Right lobe of liver (tissue), 6 donors: ENCODE results near the gene REPS1. TPM values are rescaled to one million over a fixed set of nuclear protein-coding genes. Genes with fewer than 3 reads are reported as not detected.

Experiments used
- ATAC-seq, 4 donors: fragments of 200-7000 bp; cut with Tn5 transposase; one replicate each; pipeline ENCODE4 v1.9.1; 2020; ENCODE audit warnings: mild to moderate bottlenecking in 4 of 4, moderate library complexity in 4 of 4
- DNase-seq, 3 donors: peaks; one replicate each; pipeline ENCODE4 v3.0.0-alpha.2; 2020
- H3K27ac ChIP-seq, 3 donors: fragments of 200-600 bp; one replicate each; pipeline ENCODE4 v1.8.0; 2022
- H3K27me3 ChIP-seq, 2 donors: fragments of 200-600 bp; one replicate each; pipeline ENCODE4 v1.8.0; 2022
- H3K36me3 ChIP-seq, 4 donors: fragments of 200-600 bp; sonication (generic) in 1 of 4; one replicate each; pipeline versions ENCODE4 v1.5.1 to v1.8.0; 2017 to 2022; ENCODE audit warnings: control low read depth in 1 of 4
- H3K4me1 ChIP-seq, 4 donors: fragments of 200-600 bp; sonication (generic) in 1 of 4; one replicate each; pipeline versions ENCODE4 v1.5.1 to v1.8.0; 2017 to 2022; ENCODE audit warnings: control low read depth in 1 of 4
- H3K4me3 ChIP-seq, 3 donors: fragments of 200-600 bp; one replicate each; pipeline ENCODE4 v1.8.0; 2022
- H3K9me3 ChIP-seq, 4 donors: fragments of 200-600 bp; sonication (generic) in 1 of 4; one replicate each; pipeline versions ENCODE4 v1.5.1 to v1.8.0; 2017 to 2022; ENCODE audit warnings: control low read depth in 1 of 4
- POLR2A ChIP-seq: fragments of 450-650 bp; IDR thresholded peaks from one replicate; pipeline ENCODE4 v1.6.1; 2017; ENCODE audit warnings: antibody characterized with exemption, mild to moderate bottlenecking
- WGBS: methylation state at CpG from one replicate; pipeline ENCODE4 v1.1.6; 2018; ENCODE audit warnings: low coverage, low lambda C conversion rate; ENCODE audit not compliant: insufficient coverage; ENCODE audit errors: missing lambda C conversion rate; 5-methylcytosine and 5-hydroxymethylcytosine counted together
- intact Hi-C, 2 donors: fragments of 100-400 bp; cut with DNase I; formaldehyde crosslinking; loops; one replicate each; pipeline versions ENCODE4 v1.11.2 to v1.14.1; 2022
- total RNA-seq, 6 experiments: library from RNA; depleted of rRNA in 2 of 6; stranded (reverse); fragments of >200 nt in 2 of 6; fragmentation: NEBNext Ultra II Directional in 3 of 6; extraction: Animal tissue kit (Norgen Biotek cat#: 25700) in 3 of 6; gene quantifications; one replicate each; pipeline versions ENCODE4 v1.1.0 to v1.2.4, GENCODE V29; 2016 to 2023
- TF ChIP-seq, protein P1 (sequence below), 4 donors: fragments of 200-600 bp in 3 of 4; fragments of 450-650 bp in 1 of 4; IDR thresholded peaks; one replicate each; pipeline versions ENCODE4 v1.5.1 to v1.8.0; 2016 to 2022; ENCODE audit warnings: antibody characterized with exemption in 4 of 4, mild to moderate bottlenecking in 2 of 4
- donor health status: DM: no; HTN: yes; CAD: no.
- donor health status: DM: no; HTN: no; CAD: no.
- donor health status: DM: no; HTN: no; CAD: no.
- donor health status: DM: no; HTN: yes; CAD: no.
- donor health status: DM: no; HTN: yes; CAD: no.

Gene REPS1
- total RNA-seq, 6 experiments from 2014 or later: 17.0 to 68.0 (median 34.0) TPM

DNA sequence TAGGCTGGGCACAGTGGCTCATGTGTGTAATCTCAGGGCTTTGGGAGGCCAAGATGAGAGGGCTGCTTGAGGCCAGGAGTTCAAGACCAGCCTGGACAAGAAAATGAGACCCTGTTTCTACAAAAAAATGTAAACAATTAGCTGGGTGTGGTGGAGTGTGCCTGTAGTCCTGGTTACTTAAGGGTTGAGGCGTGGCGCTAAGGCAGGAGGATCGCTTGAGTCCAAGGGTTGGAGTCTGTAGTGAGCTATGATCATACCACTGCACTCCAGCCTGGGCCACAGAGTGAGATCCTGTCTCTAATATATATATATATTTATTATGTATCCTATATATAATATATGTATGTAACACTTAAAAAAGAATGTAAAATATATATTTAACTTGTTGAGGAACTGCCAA is 32.6 kb upstream of the REPS1 start:
- Histone ChIP-seq H3K4me3 (no peak overlapping the region), H3K27me3 (no peaks in the 10 kb centered on the region), H3K36me3 (no peaks in the 10 kb centered on the region), H3K27ac (no peak overlapping the region), H3K4me1 (peaks cover 0 to 29% (median 12%) of the 10 kb centered on the region in 4 donors), H3K9me3 (no peaks in the 10 kb centered on the region)
- 96% methylated on average over 3 of the region's 3 CpGs for WGBS
- intact Hi-C loops: no loop called here
- ATAC-seq (no peak), DNase-seq (no peak)
- no peak for TF ChIP-seq POLR2A
- TF ChIP-seq, protein P1, sequence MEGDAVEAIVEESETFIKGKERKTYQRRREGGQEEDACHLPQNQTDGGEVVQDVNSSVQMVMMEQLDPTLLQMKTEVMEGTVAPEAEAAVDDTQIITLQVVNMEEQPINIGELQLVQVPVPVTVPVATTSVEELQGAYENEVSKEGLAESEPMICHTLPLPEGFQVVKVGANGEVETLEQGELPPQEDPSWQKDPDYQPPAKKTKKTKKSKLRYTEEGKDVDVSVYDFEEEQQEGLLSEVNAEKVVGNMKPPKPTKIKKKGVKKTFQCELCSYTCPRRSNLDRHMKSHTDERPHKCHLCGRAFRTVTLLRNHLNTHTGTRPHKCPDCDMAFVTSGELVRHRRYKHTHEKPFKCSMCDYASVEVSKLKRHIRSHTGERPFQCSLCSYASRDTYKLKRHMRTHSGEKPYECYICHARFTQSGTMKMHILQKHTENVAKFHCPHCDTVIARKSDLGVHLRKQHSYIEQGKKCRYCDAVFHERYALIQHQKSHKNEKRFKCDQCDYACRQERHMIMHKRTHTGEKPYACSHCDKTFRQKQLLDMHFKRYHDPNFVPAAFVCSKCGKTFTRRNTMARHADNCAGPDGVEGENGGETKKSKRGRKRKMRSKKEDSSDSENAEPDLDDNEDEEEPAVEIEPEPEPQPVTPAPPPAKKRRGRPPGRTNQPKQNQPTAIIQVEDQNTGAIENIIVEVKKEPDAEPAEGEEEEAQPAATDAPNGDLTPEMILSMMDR (IDR thresholded peaks at IDR 0.05): no peak

DNA sequence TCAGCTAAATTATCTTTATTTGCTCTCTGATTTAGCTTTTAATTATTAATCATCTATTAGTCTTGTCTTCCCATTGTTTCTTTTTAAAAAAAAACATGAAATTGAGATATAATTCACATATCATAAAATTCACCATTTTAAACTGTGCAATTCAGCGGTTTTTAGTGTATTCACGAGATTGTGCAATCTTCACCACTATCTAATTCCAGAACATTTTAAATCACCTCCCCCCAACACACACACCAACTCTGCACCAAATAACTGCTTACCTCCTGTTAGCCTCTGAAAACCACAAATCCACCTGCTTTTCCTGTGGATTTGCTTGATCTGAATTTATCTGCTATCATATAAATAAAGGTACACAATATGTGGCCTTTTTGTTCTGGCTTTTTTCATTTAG is 31.7 kb upstream of the REPS1 start:
- Histone ChIP-seq H3K4me1 (peaks cover 0 to 35% (median 16%) of the 10 kb centered on the region in 4 donors), H3K27me3 (no peaks in the 10 kb centered on the region), H3K36me3 (no peaks in the 10 kb centered on the region), H3K9me3 (no peaks in the 10 kb centered on the region), H3K4me3 (no peak overlapping the region), H3K27ac (peak overlapping the region in 2 of 3 donors; percentile 51 to 57)
- ATAC-seq (peak; percentile 22 to 45 (median 35)), DNase-seq (no peak)
- intact Hi-C loops: no loop called here
- 32% methylated on average over 2 of the region's 2 CpGs for WGBS
- TF ChIP-seq, protein P1 (IDR thresholded peaks at IDR 0.05): no peak
- TF ChIP-seq POLR2A: no peak

DNA sequence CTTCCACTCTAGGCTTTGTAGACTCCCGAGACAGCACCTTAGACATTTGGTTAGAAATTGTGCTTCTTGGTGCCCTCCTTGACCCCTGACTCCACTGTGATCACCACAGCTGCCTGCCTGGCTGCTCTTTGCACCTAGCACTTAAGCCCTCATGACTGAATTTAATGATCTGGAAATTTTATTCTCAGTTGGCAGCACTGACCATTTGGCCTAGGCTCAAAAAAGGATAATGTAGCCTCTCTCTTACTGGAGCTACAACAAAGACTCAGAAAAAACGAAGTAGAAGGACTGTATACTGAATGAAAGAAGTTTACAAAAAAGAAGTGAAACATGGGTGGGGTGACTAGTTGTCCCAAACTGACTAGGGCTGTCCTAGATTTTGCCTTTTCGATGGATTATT is 29.2 kb upstream of the REPS1 start:
- H3K4me1 ChIP-seq: peaks cover 0 to 56% (median 20%) of the 10 kb centered on the region in 4 donors
- no peaks in the 10 kb centered on the region for H3K36me3 ChIP-seq
- TF ChIP-seq POLR2A: no peak
- TF ChIP-seq, protein P1 (IDR thresholded peaks at IDR 0.05): no peak
- H3K27ac ChIP-seq: peak overlapping the region in 2 of 3 donors; percentile 58 to 77
- DNase-seq: peak; percentile 37 to 80 (median 60)
- no peaks in the 10 kb centered on the region for H3K27me3 ChIP-seq
- intact Hi-C loops: no loop called here
- WGBS: 17% methylated on average over 3 of the region's 3 CpGs
- ATAC-seq: peak; percentile 40 to 72 (median 57)
- no peaks in the 10 kb centered on the region for H3K9me3 ChIP-seq
- no peak overlapping the region for H3K4me3 ChIP-seq

DNA sequence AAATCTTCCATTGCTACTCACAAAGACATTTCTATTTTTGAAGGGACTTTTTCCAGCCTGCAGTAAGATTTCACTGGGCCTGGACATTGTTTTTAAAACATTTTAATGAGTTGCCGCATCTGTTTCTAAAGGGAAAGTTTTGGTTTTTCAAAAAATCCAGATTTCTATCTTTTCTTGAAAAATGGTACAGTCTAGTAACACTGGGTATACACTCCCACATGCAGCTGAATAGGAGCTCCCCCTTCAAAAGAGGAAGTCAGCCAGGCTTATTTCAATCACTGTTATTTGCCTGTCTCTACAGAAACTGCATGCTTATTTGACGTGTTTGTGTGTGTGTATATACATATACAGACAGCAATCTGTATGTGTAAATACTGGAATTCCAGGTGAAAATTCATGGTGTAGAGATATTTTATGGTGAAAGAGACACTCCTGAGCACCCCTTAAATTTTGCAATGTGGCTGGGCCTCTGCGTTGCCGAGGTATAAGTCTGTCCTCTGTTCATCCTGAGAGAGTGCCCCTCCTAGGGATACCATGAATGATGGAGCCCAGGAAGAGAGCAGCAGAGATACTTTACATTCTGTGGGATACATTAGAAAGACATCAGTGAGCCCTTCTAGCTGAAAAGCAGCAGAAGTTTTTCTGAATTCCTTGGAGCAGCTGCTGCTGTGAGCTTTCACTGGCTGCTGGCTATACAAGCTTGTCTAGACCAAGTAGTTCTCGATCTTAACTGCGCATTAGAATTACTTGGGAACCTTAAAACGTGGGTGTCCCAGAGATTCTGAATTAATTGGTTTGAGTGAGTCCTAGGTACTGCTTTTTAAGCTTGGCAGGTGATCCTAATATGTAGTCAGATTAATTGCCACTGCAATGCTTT is 28.5 kb upstream of the REPS1 start:
- H3K27me3 ChIP-seq: no peaks in the 10 kb centered on the region
- 46% methylated on average over 7 of the region's 7 CpGs for WGBS
- intact Hi-C loops: no loop called here
- TF ChIP-seq, protein P1 (IDR thresholded peaks at IDR 0.05): no peak
- TF ChIP-seq POLR2A: no peak
- ATAC-seq: peak in 2 of 4 donors; percentile 11 to 29
- H3K4me3 ChIP-seq: no peak overlapping the region
- peak overlapping the region in 2 of 3 donors; percentile 58 to 77 for H3K27ac ChIP-seq
- no peaks in the 10 kb centered on the region for H3K36me3 ChIP-seq
- DNase-seq: no peak
- H3K4me1 ChIP-seq: peaks cover 0 to 63% (median 24%) of the 10 kb centered on the region in 4 donors
- no peaks in the 10 kb centered on the region for H3K9me3 ChIP-seq
